IMR-90 (cell line): ENCODE measurements around the gene AGAP4.
"Not testable (repeated sequence)": the region's sequence is repeated elsewhere in the genome, so short reads cannot be mapped to it uniquely, and the experiment has no call there.

Source experiments
- CEBPB ChIP-seq: IDR thresholded peaks from 2 replicates; pipeline ENCODE4 v1.6.1; 2012; ENCODE audit warnings: low read depth, low read length, improper control_type of control experiment
- FOS ChIP-seq: fragments of 150-350 bp; IDR thresholded peaks from 2 replicates; pipeline ENCODE4 v1.6.1; 2016; ENCODE audit warnings: low read depth, low read length
- MAFK ChIP-seq: IDR thresholded peaks from 2 replicates; pipeline ENCODE4 v1.6.1; 2012; ENCODE audit warnings: low read depth, low read length, improper control_type of control experiment
- MAZ ChIP-seq: IDR thresholded peaks from 2 replicates; pipeline ENCODE4 v1.6.1; 2012; ENCODE audit warnings: low read depth, mild to moderate bottlenecking, low read length, improper control_type of control experiment, moderate library complexity, borderline replicate concordance
- SMC3 ChIP-seq: fragments of 150-350 bp; IDR thresholded peaks from 2 replicates; pipeline ENCODE4 v1.6.1; 2016; ENCODE audit warnings: low read depth, mild to moderate bottlenecking, antibody characterized with exemption, low read length, moderate library complexity
- TF ChIP-seq, protein P1 (sequence below): conservative IDR thresholded peaks from 2 replicates; pipeline ENCODE4 v1.5.1; 2012; ENCODE audit warnings: mild to moderate bottlenecking, low read depth, low read length, improper control_type of control experiment

DNA sequence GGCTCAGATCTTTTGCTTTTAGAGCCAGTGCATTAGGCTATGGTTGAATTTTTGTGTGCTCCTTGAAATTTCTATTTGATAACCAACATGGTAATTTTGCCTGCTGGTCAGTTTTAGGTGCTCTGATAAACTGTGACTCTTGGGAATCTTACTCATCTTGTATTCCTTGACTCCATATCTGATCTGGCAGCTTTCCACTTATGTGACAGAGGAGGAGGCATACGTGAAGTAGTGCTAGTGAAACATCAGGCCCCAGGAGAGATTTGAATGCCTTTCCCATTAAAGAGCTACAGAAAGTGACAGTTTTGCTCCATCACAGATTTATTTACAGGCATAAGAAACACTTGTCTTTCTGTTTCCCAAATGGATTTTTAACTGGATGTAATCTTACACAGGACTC lies 61.1 kb downstream of the AGAP4 start:
- TF ChIP-seq, protein P1, sequence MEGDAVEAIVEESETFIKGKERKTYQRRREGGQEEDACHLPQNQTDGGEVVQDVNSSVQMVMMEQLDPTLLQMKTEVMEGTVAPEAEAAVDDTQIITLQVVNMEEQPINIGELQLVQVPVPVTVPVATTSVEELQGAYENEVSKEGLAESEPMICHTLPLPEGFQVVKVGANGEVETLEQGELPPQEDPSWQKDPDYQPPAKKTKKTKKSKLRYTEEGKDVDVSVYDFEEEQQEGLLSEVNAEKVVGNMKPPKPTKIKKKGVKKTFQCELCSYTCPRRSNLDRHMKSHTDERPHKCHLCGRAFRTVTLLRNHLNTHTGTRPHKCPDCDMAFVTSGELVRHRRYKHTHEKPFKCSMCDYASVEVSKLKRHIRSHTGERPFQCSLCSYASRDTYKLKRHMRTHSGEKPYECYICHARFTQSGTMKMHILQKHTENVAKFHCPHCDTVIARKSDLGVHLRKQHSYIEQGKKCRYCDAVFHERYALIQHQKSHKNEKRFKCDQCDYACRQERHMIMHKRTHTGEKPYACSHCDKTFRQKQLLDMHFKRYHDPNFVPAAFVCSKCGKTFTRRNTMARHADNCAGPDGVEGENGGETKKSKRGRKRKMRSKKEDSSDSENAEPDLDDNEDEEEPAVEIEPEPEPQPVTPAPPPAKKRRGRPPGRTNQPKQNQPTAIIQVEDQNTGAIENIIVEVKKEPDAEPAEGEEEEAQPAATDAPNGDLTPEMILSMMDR, result not testable (repeated sequence)
- not testable (repeated sequence) for TF ChIP-seq CEBPB, FOS, MAFK, MAZ, SMC3
